Measurements from ENCODE around the gene ATP1B1. TPM values are rescaled to one million over a fixed set of nuclear protein-coding genes. Genes with fewer than 3 reads are reported as not detected.
"Not testable (repeated sequence)": the region's sequence is repeated elsewhere in the genome, so short reads cannot be mapped to it uniquely, and the experiment has no call there.

ATP1B1 gene
- total RNA-seq, 2 donors from 2014 or later, result 177 to 272 TPM

- intact Hi-C loops (cut with DNase I), result no loop called here
- peak in 1 of 2 donors; percentile 47 for ATAC-seq
- DNase-seq, result no peak
These were observed 54.5 kb downstream of the ATP1B1 start for GRCh38 chr1:169160845-169161495.

- peak in 1 of 2 donors; percentile 54 for ATAC-seq
- no peak for DNase-seq
- intact Hi-C loops (cut with DNase I), result no loop called here
These were observed 55.2 kb downstream of the ATP1B1 start for GRCh38 chr1:169161496-169162194.

- intact Hi-C loops (cut with DNase I), result no loop called here
- no peak for ATAC-seq
- no peak for DNase-seq
These were observed 56.6 kb downstream of the ATP1B1 start for GRCh38 chr1:169163059-169163458.

- no peak for ATAC-seq
- DNase-seq, result no peak
- intact Hi-C loops (cut with DNase I), result no loop called here
These were observed 69.0 kb downstream of the ATP1B1 start for GRCh38 chr1:169175461-169175860.

- ATAC-seq; intact Hi-C loops (cut with DNase I); DNase-seq: not testable (repeated sequence)
These were observed 72.9 kb downstream of the ATP1B1 start for GRCh38 chr1:169179431-169179830.

GRCh38 chr1:169180174-169180573 is 73.7 kb downstream of the ATP1B1 start:
- ATAC-seq (no peak), DNase-seq (no peak)

More at GRCh38 chr1:169180174-169180573, 73.7 kb downstream of the ATP1B1 start:
- intact Hi-C loops (cut with DNase I), result no loop called here
